Upper lobe of left lung (tissue), 6 donors: Measurements from ENCODE around the gene CLCNKB. TPM values are rescaled to one million over a fixed set of nuclear protein-coding genes. Genes with fewer than 3 reads are reported as not detected.

ENCODE experiments used
- ATAC-seq, 2 donors: fragments of 200-7000 bp; cut with Tn5 transposase; one replicate each; pipeline ENCODE4 v1.9.1; 2022; ENCODE audit warnings: mild to moderate bottlenecking in 2 of 2, moderate library complexity in 2 of 2; ENCODE audit not compliant: low FRiP score in 2 of 2
- DNase-seq, 2 donors: peaks; one replicate each; pipeline ENCODE4 v3.0.0-alpha.2; 2019 to 2020
- H3K27ac ChIP-seq, 4 donors: fragments of 200-600 bp; sonication (generic); one replicate each; pipeline ENCODE4 v1.5.1; 2016 to 2019
- H3K27me3 ChIP-seq, 4 donors: fragments of 200-600 bp; sonication (generic); one replicate each; pipeline ENCODE4 v1.5.1; 2017 to 2019
- H3K36me3 ChIP-seq, 4 donors: fragments of 200-600 bp; sonication (generic); one replicate each; pipeline ENCODE4 v1.5.1; 2016 to 2019
- H3K4me1 ChIP-seq, 4 donors: fragments of 200-600 bp; sonication (generic); one replicate each; pipeline ENCODE4 v1.5.1; 2018 to 2019
- H3K4me3 ChIP-seq, 4 donors: fragments of 200-600 bp; sonication (generic); one replicate each; pipeline ENCODE4 v1.5.1; 2017 to 2019; ENCODE audit warnings: mild to moderate bottlenecking in 2 of 4, moderate library complexity in 1 of 4
- H3K9me3 ChIP-seq, 4 donors: fragments of 200-600 bp; sonication (generic); one replicate each; pipeline ENCODE4 v1.5.1; 2018 to 2019
- EP300 ChIP-seq, 4 donors: sonication (generic); formaldehyde crosslinking; IDR thresholded peaks; one replicate each; pipeline ENCODE4 v1.5.1; 2017; ENCODE audit warnings: antibody characterized with exemption in 4 of 4, control low read depth in 2 of 4
- POLR2A ChIP-seq, 4 donors: fragments of 450-650 bp; IDR thresholded peaks; one replicate each; pipeline ENCODE4 v1.5.1; 2016 to 2017; ENCODE audit warnings: antibody characterized with exemption in 4 of 4, mild to moderate bottlenecking in 2 of 4
- POLR2AphosphoS5 ChIP-seq, 2 donors: sonication (generic); formaldehyde crosslinking; IDR thresholded peaks; one replicate each; pipeline ENCODE4 v1.5.1; 2017; ENCODE audit warnings: antibody characterized with exemption in 2 of 2
- WGBS, 2 donors: methylation state at CpG; one replicate each; pipeline ENCODE4 v1.1.5; 2017 to 2018; 5-methylcytosine and 5-hydroxymethylcytosine counted together
- total RNA-seq, 6 donors: library from RNA; depleted of rRNA in 4 of 6; stranded (reverse); fragments of >200 nt in 4 of 6; gene quantifications; one replicate each; pipeline versions ENCODE4 v1.1.0 to v1.2.1, GENCODE V29; 2016 to 2021
- TF ChIP-seq, protein P1 (sequence below), 6 experiments: fragments of 450-650 bp in 4 of 6; fragments of 200-600 bp in 2 of 6; sonication (generic) in 2 of 6; IDR thresholded peaks; one replicate each; pipeline ENCODE4 v1.5.1; 2016 to 2019; ENCODE audit warnings: antibody characterized with exemption in 6 of 6
- donor health status: DM: no; HTN: no; CAD: no; lungs with moderate emphysema.
- donor health status: DM: no; HTN: yes; CAD: no; lungs with severe emphysema.

The CLCNKB gene
- total RNA-seq, 6 donors from 2014 or later, result 0.46 to 9.4 (median 0.53) TPM; not detected in 2

DNA sequence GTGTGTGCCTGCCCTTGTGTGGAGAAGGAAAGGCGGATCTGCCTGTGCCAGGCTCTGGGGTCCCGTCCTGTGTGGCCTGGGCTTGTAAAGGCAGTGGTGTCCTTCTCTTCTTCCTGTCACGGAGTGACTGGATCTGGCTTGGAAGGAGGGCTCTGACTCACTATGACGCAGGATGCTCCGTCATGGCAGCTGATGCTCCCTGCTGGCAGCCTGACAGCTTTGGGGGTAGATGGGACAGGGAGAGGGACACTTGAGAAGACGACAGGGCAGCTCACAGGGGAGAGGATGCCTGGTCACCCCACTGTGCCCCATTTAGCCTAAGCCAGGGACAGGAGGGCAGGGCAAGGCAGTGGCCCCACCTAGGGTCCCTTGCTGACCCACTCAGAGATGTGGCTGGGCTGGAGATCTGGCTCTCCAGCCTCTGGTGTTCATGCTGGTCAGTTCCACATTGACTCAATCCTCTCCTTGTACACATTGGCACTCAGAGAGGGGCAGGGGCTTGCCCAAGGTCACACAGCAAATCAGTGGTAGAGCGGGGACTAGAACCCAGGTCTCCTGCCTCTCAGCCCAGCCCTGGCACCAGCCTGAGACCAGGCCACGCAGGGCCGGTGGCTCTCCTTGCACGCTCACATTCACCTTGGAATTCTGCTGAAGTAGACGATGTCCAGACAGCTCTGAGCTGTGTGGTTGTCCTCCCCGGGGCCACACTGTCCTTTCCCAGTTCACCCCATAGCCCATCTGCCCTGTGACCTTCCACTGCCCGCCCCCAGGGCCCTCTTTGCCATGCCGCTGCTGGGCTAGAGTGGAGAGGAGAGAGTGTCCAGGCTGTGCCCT lies 32.7 kb downstream of the CLCNKB start:
- Histone ChIP-seq H3K27me3 (peaks cover 0 to 11% (median 8%) of the 10 kb centered on the region in 4 donors), H3K27ac (no peak overlapping the region), H3K9me3 (no peaks in the 10 kb centered on the region), H3K4me3 (no peak overlapping the region), H3K4me1 (peaks cover 13 to 22% (median 17%) of the 10 kb centered on the region in 4 donors), H3K36me3 (no peaks in the 10 kb centered on the region)
- ATAC-seq (peak in 1 of 2 donors; percentile 1), DNase-seq (no peak)
- TF ChIP-seq POLR2A (IDR thresholded peaks at IDR 0.05) (no peak), POLR2AphosphoS5 (IDR thresholded peaks at IDR 0.05) (no peak), EP300 (IDR thresholded peaks at IDR 0.05) (no peak)
- TF ChIP-seq, protein P1, sequence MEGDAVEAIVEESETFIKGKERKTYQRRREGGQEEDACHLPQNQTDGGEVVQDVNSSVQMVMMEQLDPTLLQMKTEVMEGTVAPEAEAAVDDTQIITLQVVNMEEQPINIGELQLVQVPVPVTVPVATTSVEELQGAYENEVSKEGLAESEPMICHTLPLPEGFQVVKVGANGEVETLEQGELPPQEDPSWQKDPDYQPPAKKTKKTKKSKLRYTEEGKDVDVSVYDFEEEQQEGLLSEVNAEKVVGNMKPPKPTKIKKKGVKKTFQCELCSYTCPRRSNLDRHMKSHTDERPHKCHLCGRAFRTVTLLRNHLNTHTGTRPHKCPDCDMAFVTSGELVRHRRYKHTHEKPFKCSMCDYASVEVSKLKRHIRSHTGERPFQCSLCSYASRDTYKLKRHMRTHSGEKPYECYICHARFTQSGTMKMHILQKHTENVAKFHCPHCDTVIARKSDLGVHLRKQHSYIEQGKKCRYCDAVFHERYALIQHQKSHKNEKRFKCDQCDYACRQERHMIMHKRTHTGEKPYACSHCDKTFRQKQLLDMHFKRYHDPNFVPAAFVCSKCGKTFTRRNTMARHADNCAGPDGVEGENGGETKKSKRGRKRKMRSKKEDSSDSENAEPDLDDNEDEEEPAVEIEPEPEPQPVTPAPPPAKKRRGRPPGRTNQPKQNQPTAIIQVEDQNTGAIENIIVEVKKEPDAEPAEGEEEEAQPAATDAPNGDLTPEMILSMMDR (IDR thresholded peaks at IDR 0.05), result no peak
- WGBS, 2 donors, result 80 to 94% methylated on average over 10 to 14 of the region's 14 CpGs

- Histone ChIP-seq H3K36me3 (no peaks in the 10 kb centered on the region), H3K27me3 (peaks cover 0 to 11% (median 8%) of the 10 kb centered on the region in 4 donors), H3K4me1 (peaks cover 13 to 22% (median 17%) of the 10 kb centered on the region in 4 donors), H3K27ac (no peak overlapping the region), H3K9me3 (no peaks in the 10 kb centered on the region), H3K4me3 (no peak overlapping the region)
- ATAC-seq, result no peak
- TF ChIP-seq POLR2A (IDR thresholded peaks at IDR 0.05) (no peak), EP300 (IDR thresholded peaks at IDR 0.05) (no peak), POLR2AphosphoS5 (IDR thresholded peaks at IDR 0.05) (no peak)
- TF ChIP-seq, protein P1 (IDR thresholded peaks at IDR 0.05), result no peak
- WGBS, 2 donors, result 91 to 92% methylated on average over 8 to 9 of the region's 11 CpGs
- no peak for DNase-seq
Measured at GRCh38 chr1:16076865-16077238, 33.3 kb downstream of the CLCNKB start.

- DNase-seq, result no peak
- H3K36me3 ChIP-seq, result no peaks in the 10 kb centered on the region
- H3K9me3 ChIP-seq, result no peaks in the 10 kb centered on the region
- no peak for ATAC-seq
- peaks cover 0 to 8% (median 7%) of the 10 kb centered on the region in 4 donors for H3K27me3 ChIP-seq
- no peak overlapping the region for H3K4me3 ChIP-seq
- peaks cover 13 to 24% (median 17%) of the 10 kb centered on the region in 4 donors for H3K4me1 ChIP-seq
- TF ChIP-seq POLR2AphosphoS5 (IDR thresholded peaks at IDR 0.05), result no peak
- no peak for TF ChIP-seq POLR2A (IDR thresholded peaks at IDR 0.05)
- TF ChIP-seq, protein P1 (IDR thresholded peaks at IDR 0.05), result no peak
- no peak for TF ChIP-seq EP300 (IDR thresholded peaks at IDR 0.05)
- no peak overlapping the region for H3K27ac ChIP-seq
- WGBS, 2 donors, result 86% methylated on average over 12 of the region's 12 CpGs
Measured at GRCh38 chr1:16077406-16078245, 34.0 kb downstream of the CLCNKB start.

DNA sequence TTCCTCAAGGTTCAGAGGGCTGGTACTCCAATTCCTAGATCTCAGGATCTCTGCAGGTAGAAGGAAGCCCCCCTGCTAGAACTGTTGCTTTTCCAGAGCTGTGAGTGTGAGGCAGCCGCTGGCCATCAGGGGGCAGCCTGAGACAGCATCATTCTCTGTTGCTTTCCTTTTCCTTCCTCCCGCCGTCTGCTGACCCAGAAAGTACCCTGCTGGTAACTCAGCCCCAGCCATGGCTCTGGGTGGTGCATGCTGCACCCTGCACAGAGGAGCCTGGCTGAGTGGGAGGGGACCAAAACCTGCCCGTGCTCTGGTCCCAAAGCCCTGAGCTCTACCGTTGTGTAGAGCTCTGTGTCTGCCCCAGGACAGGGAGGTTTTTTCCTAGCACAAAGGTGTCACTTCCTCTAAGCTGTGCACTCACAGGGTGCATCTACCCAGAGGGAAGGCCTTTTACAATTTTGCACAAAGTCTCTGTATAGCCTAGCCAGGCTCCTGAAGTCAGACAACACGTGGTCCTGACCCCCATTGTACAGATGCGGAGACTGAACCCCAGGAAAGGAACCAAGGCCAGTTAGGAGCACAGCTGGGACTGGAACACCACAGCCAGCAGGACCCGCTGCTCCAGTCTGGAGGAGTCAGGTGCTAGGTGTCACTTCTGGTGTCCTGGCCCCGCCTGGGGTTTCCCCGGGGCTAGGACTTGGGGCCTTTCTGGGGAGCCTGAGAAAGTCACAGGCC lies 35.5 kb downstream of the CLCNKB start:
- H3K36me3 ChIP-seq, result no peaks in the 10 kb centered on the region
- H3K4me3 ChIP-seq, result peak overlapping the region in 1 of 4 donors; percentile 20
- H3K27me3 ChIP-seq, result no peaks in the 10 kb centered on the region
- TF ChIP-seq, protein P1 (IDR thresholded peaks at IDR 0.05), result peak; percentile 86 to 95 (median 92)
- TF ChIP-seq POLR2AphosphoS5 (IDR thresholded peaks at IDR 0.05) (no peak), POLR2A (IDR thresholded peaks at IDR 0.05) (no peak), EP300 (IDR thresholded peaks at IDR 0.05) (no peak)
- DNase-seq (peak; percentile 70 to 84), ATAC-seq (peak; percentile 78 to 85)
- H3K27ac ChIP-seq, result no peak overlapping the region
- 0 to 33% methylated on average over 5 to 10 of the region's 10 CpGs for WGBS, 2 donors
- no peaks in the 10 kb centered on the region for H3K9me3 ChIP-seq
- H3K4me1 ChIP-seq, result peaks cover 5 to 14% (median 6%) of the 10 kb centered on the region in 4 donors
